GDM1 (cell line): ENCODE data around the gene YPEL5.

Experiments
- DNase-seq: peaks from one replicate; lab custom pipeline; 2025; lab: John Stamatoyannopoulos, UW

YPEL5 gene

DNA sequence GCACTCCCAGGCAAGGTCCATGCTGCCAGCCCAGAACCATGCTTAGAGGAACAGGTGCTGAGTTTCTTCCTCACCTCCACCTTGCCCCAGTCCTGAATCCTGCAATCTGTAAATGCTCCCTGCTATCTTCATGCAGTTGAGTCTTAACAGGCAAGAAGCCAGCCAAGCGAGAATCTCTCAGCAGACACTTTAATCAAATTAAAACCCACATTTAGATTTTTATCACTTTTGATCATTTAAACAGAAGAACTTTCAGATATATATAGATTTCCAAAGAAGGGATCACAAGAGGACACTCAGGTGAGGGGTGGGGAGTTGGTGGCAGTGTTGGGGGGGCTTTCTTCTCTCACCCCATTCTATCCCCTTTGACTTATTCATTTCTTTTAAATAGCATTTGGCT lies 58.6 kb downstream of the YPEL5 start:
- no peak for DNase-seq

- no peak for DNase-seq
Measured at GRCh38 chr2:30206461-30207430, 59.9 kb downstream of the YPEL5 start.

GRCh38 chr2:30208453-30208852 lies 61.6 kb downstream of the YPEL5 start:
- peak; percentile 30 for DNase-seq

DNA sequence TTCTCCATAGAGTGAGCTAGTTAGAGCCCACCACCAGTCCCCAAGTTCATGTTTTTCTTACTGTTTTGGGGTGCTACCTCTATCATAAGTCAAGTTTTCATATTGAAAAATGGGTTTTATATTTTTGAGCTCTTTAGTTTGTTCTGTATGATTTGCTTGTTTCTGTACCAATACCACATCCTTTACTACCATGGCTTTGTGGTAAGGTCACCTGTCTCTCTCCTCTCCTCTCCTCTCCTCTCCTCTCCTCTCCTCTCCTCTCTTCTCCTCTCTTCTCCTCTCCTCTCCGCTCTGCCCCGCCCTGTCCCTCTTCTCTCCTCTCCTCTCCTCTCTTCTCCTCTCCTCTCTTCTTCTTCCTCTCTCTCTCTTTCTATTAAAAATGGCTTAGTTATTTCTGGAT lies 62.4 kb downstream of the YPEL5 start:
- DNase-seq, result no peak
